ENCODE results near the gene OPTN. TPM values are rescaled to one million over a fixed set of nuclear protein-coding genes. Genes with fewer than 3 reads are reported as not detected.

OPTN gene
- total and polyA plus RNA-seq, 2 of the 8 experiments (the other 6 are each of a cell fraction or from before 2014, with no cell fraction given): 4.8 to 20.1 TPM

DNA sequence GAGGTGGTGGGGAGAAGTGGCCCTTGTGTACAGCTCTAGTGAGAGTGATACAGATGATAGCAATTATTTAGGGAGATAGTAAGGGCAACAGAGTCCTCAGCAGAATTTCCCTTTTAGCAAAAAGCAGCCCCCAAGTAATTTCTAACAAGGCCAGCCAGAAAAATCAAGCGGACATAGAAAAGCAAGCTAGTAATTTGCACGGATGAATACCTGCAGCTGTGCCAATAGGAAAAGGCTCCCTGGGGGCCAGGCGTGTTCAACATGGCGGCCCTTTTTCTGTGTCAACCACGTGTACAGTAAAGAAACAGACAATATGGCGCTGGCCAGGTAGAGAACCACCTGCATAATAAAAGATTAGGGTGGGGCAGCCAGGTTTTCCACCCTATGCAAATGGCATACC, 68.8 kb downstream of the OPTN start:
- Histone ChIP-seq H2AK5ac (ENCODE audit: low read depth, low read length) (no peak overlapping the region), H3K9me3 (ENCODE audit: insufficient read depth in 2 of 2, low read depth in 1 of 2, low read length in 1 of 2) (no peaks in the 10 kb centered on the region), H4K91ac (replicated peaks; ENCODE audit: insufficient read length, low read length) (no peak overlapping the region), H3K18ac (ENCODE audit: extremely low read depth, low read length) (no peak overlapping the region), H2BK12ac (ENCODE audit: low read depth, low read length) (no peak overlapping the region), H3K56ac (replicated peaks; ENCODE audit: insufficient read length, low read depth, low read length) (no peak overlapping the region), H3K79me1 (ENCODE audit: low read depth, low read length) (peaks cover 2% of the 10 kb centered on the region), H4K8ac (ENCODE audit: extremely low read depth, insufficient read depth, low read length) (no peak overlapping the region; the same call in 1 of the 2 replicates), H2BK5ac (ENCODE audit: low read depth, low read length) (no peak overlapping the region), H2BK15ac (ENCODE audit: low read length) (no peak overlapping the region), H4K20me1 (replicated peaks in 1 of 2; ENCODE audit: control insufficient read depth in 1 of 2, insufficient read depth in 2 of 2, low read length in 2 of 2) (peaks cover 10 to 14% of the 10 kb centered on the region in 2 experiments), H2BK20ac (ENCODE audit: low read length) (no peak overlapping the region), H2AFZ (ENCODE audit: low read length) (no peak overlapping the region), H3K23ac (ENCODE audit: insufficient read length) (no peak overlapping the region), H3K36me3 (ENCODE audit: control insufficient read depth in 2 of 4, insufficient read depth in 4 of 4, low read length in 3 of 4) (peaks cover 27 to 75% (median 62%) of the 10 kb centered on the region in 4 experiments), H3K79me2 (ENCODE audit: control insufficient read depth in 1 of 2, insufficient read depth in 2 of 2, low read length in 2 of 2) (peaks cover 2 to 43% of the 10 kb centered on the region in 2 experiments; a peak in 3 of 4 replicates), H3K27me3 (replicated peaks in 1 of 4; ENCODE audit: control insufficient read depth in 3 of 4, extremely low read depth in 1 of 4, insufficient read depth in 3 of 4, low read length in 3 of 4) (no peaks in the 10 kb centered on the region), H3K4ac (replicated peaks; ENCODE audit: insufficient read length, low read depth, low read length) (no peak overlapping the region), H3K4me1 (replicated peaks in 1 of 4; ENCODE audit: control insufficient read depth in 3 of 4, insufficient read depth in 4 of 4, low read length in 3 of 4) (no peaks in the 10 kb centered on the region), H3K9ac (replicated peaks in 1 of 4; ENCODE audit: extremely low read depth in 1 of 4, low read depth in 3 of 4, low read length in 3 of 4) (no peak overlapping the region), H4K5ac (ENCODE audit: insufficient read length, low read depth, low read length) (no peak overlapping the region), H3K23me2 (ENCODE audit: low read depth, low read length) (no peaks in the 10 kb centered on the region; the same call in 1 of the 2 replicates), H3K14ac (ENCODE audit: insufficient read length) (no peak overlapping the region), H3K4me2 (ENCODE audit: insufficient read depth in 1 of 2, low read depth in 2 of 2, low read length in 2 of 2) (no peak overlapping the region), H3K27ac (ENCODE audit: low read depth, low read length) (no peak overlapping the region), H3K4me3 (ENCODE audit: extremely low read depth in 1 of 4, insufficient read depth in 2 of 4, low read depth in 3 of 4, low read length in 4 of 4) (no peak overlapping the region), H2BK120ac (replicated peaks; ENCODE audit: low read depth, low read length) (no peak overlapping the region)
- ChIA-PET POLR2A (ENCODE audit: partially characterized antibody) (interaction anchor here (0.5 to 1.0 kb wide), 2 partner anchors 16 to 887 kb away, joined by 3 to 4 read pairs; no protein-coding TSS in a partner anchor), CTCF (ENCODE audit: partially characterized antibody) (interaction anchor here (1.0 kb wide), 1 partner anchor 39 kb away, joined by 3 read pairs; no protein-coding TSS in a partner anchor)
- FAIRE-seq: no peak
- DNase-seq (ENCODE audit: low read depth in 1 of 2, low spot score in 2 of 2): no peak
- 91% methylated on average over 6 of the region's 6 CpGs; no CpG with 5 or more reads in 1 of the 2 experiments for WGBS, 2 experiments (ENCODE audit: extremely low coverage in 1 of 2, insufficient coverage in 1 of 2, insufficient read length in 1 of 2, insufficient replicate concordance in 2 of 2, low coverage in 1 of 2, low lambda C conversion rate in 2 of 2, missing lambda C conversion rate in 1 of 2)
- no peak for TF ChIP-seq SIRT6 (IDR thresholded peaks at IDR 0.05; ENCODE audit: low read length)
- no peak for TF ChIP-seq CHD1 (IDR thresholded peaks at IDR 0.05; ENCODE audit: low read depth, low read length)
- TF ChIP-seq HDAC2 (IDR thresholded peaks at IDR 0.05; ENCODE audit: borderline replicate concordance in 1 of 2, low read depth in 2 of 2, low read length in 2 of 2): no peak
- TF ChIP-seq RBBP5 (IDR thresholded peaks at IDR 0.05; ENCODE audit: borderline replicate concordance, low read depth, low read length): no peak
- no peak for TF ChIP-seq POU5F1 (IDR thresholded peaks at IDR 0.05; ENCODE audit: low read depth, low read length)

Measured in H1 (cell line).